GM12872 (cell line): ENCODE results near the gene PTPRE.

Experiments
- TF ChIP-seq, protein P1 (sequence below): IDR thresholded peaks from 3 replicates; pipeline ENCODE4 v1.5.1; 2011; ENCODE audit warnings: low read depth, mild to moderate bottlenecking, low read length, moderate library complexity; ENCODE audit not compliant: insufficient read depth

The PTPRE gene

GRCh38 chr10:128101901-128102300, 195.0 kb downstream of the PTPRE start:
- TF ChIP-seq, protein P1, sequence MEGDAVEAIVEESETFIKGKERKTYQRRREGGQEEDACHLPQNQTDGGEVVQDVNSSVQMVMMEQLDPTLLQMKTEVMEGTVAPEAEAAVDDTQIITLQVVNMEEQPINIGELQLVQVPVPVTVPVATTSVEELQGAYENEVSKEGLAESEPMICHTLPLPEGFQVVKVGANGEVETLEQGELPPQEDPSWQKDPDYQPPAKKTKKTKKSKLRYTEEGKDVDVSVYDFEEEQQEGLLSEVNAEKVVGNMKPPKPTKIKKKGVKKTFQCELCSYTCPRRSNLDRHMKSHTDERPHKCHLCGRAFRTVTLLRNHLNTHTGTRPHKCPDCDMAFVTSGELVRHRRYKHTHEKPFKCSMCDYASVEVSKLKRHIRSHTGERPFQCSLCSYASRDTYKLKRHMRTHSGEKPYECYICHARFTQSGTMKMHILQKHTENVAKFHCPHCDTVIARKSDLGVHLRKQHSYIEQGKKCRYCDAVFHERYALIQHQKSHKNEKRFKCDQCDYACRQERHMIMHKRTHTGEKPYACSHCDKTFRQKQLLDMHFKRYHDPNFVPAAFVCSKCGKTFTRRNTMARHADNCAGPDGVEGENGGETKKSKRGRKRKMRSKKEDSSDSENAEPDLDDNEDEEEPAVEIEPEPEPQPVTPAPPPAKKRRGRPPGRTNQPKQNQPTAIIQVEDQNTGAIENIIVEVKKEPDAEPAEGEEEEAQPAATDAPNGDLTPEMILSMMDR: no peak

- TF ChIP-seq, protein P1: no peak
These were observed 195.8 kb downstream of the PTPRE start for GRCh38 chr10:128102480-128103228.

- TF ChIP-seq, protein P1: no peak
These were observed 196.4 kb downstream of the PTPRE start for GRCh38 chr10:128103229-128103714.

GRCh38 chr10:128105383-128105782, 198.5 kb downstream of the PTPRE start:
- TF ChIP-seq, protein P1: no peak

DNA sequence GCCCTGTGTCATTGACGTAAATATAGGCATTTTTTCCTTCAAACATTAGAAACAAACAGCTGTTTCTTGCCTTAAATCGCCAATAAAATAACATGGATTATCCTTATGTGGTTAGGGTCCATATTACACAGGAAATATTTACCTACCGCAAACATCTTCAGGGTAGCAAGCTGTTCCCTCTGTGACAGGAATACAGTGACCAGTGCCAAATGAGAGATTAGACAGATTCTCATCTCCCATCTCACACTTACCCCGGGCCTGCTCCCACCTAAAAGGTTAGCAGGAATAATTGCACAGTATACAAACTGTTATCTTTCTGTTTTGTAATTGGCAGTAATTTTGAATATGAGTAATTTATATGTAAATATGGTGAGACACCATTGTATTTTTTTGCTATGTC, 202.8 kb downstream of the PTPRE start:
- TF ChIP-seq, protein P1: no peak

- TF ChIP-seq, protein P1: no peak
These were observed 203.4 kb downstream of the PTPRE start for GRCh38 chr10:128110339-128110738.

- TF ChIP-seq, protein P1: no peak
These were observed 204.8 kb downstream of the PTPRE start for GRCh38 chr10:128111696-128112095.
